ENCODE data around the gene JAKMIP2.

- no peak for TF ChIP-seq CTCF (conservative IDR thresholded peaks at IDR 0.05; ENCODE audit: low read length)
- TF ChIP-seq EZH2phosphoT487 (IDR thresholded peaks at IDR 0.05; ENCODE audit: borderline replicate concordance): no peak
These were observed 46.9 kb downstream of the JAKMIP2 start for GRCh38 chr5:147735621-147736125.
